Neural cell (in vitro differentiated cells): ENCODE measurements around the gene CDH12. TPM values are rescaled to one million over a fixed set of nuclear protein-coding genes. Genes with fewer than 3 reads are reported as not detected.
A peak's percentile ranks its signal among the peaks of the same experiment; 100 is the strongest.

ENCODE experiments used
- H2AFZ ChIP-seq: fragments of 200-600, 300-800 bp; sonication (generic), shearing (Covaris generic); 2 replicates; pipeline ENCODE4 v1.6.0; 2014; ENCODE audit warnings: low read depth, mild to moderate bottlenecking, antibody characterized with exemption, low read length, moderate library complexity
- H3F3A ChIP-seq: fragments of 200-600 bp; shearing (Covaris generic); 2 replicates; pipeline ENCODE4 v1.6.1; 2016; ENCODE audit warnings: mild to moderate bottlenecking, moderate library complexity, mixed read lengths, antibody characterized with exemption, low read length; ENCODE audit not compliant: insufficient read depth, poor library complexity, severe bottlenecking
- H3K27ac ChIP-seq: fragments of 200-600, 300-800 bp; sonication (generic), shearing (Covaris generic); 2 replicates; pipeline ENCODE4 v1.5.1; 2014; ENCODE audit warnings: mild to moderate bottlenecking, low read length, moderate library complexity
- H3K27me3 ChIP-seq: fragments of 300-800, 200-600 bp; sonication (generic), shearing (Covaris generic); 2 replicates; pipeline ENCODE4 v1.6.0; 2014; ENCODE audit warnings: mild to moderate bottlenecking, low read depth, low read length, moderate library complexity; ENCODE audit not compliant: insufficient read depth
- H3K36me3 ChIP-seq: fragments of 300-800, 200-600 bp; sonication (generic), shearing (Covaris generic); 2 replicates; pipeline ENCODE4 v1.5.1; 2014; ENCODE audit warnings: mild to moderate bottlenecking, antibody characterized with exemption, low read length, moderate library complexity; ENCODE audit not compliant: insufficient read depth
- H3K4me2 ChIP-seq: fragments of 300-800, 200-600 bp; sonication (generic), shearing (Covaris generic); 2 replicates; pipeline ENCODE4 v1.6.0; 2014; ENCODE audit warnings: mild to moderate bottlenecking, low read length
- H3K4me3 ChIP-seq: fragments of 300-800, 200-600 bp; sonication (generic), shearing (Covaris generic); 2 replicates; pipeline ENCODE4 v1.5.1; 2014; ENCODE audit warnings: mild to moderate bottlenecking, low read length, moderate library complexity
- H3K79me2 ChIP-seq: fragments of 200-600 bp; shearing (Covaris generic); replicated peaks from 2 replicates; pipeline ENCODE4 v1.6.0; 2014; ENCODE audit warnings: mild to moderate bottlenecking, low read length, moderate library complexity; ENCODE audit not compliant: insufficient read depth
- H3K9ac ChIP-seq: fragments of 300-800, 200-600 bp; sonication (generic), shearing (Covaris generic); 2 replicates; pipeline ENCODE4 v1.6.1; 2016; ENCODE audit warnings: mild to moderate bottlenecking, low read length, mixed read lengths
- H3K9me2 ChIP-seq: fragments of 200-600 bp; shearing (Covaris generic); 2 replicates; pipeline ENCODE4 v1.6.1; 2016; ENCODE audit warnings: mild to moderate bottlenecking, low read length, mixed read lengths; ENCODE audit not compliant: insufficient read depth
- H3K9me3 ChIP-seq: fragments of 200-600, 300-800 bp; sonication (generic), shearing (Covaris generic); 2 replicates; pipeline ENCODE4 v1.6.1; 2016; ENCODE audit warnings: mild to moderate bottlenecking, mixed run types, low read length, moderate library complexity, mixed read lengths
- H4K20me1 ChIP-seq: fragments of 200-600 bp; shearing (Covaris generic); 2 replicates; pipeline ENCODE4 v1.6.1; 2016; ENCODE audit warnings: mild to moderate bottlenecking, mixed run types; ENCODE audit not compliant: insufficient read depth
- EP300 ChIP-seq: fragments of 450-650 bp; conservative IDR thresholded peaks from 2 replicates; pipeline ENCODE4 v1.6.1; 2014; ENCODE audit warnings: antibody characterized with exemption, mild to moderate bottlenecking, moderate library complexity; ENCODE audit not compliant: poor library complexity, severe bottlenecking
- EZH2 ChIP-seq: fragments of 200-600, 300-800 bp; shearing (Covaris generic), sonication (generic); IDR thresholded peaks from 2 replicates; pipeline ENCODE4 v1.6.1; 2014; ENCODE audit warnings: antibody characterized with exemption, low read length, borderline replicate concordance, mild to moderate bottlenecking; ENCODE audit not compliant: insufficient read depth, poor library complexity, severe bottlenecking
- MXI1 ChIP-seq: fragments of 450-650 bp; conservative IDR thresholded peaks from 2 replicates; pipeline ENCODE4 v1.6.1; 2014; ENCODE audit warnings: antibody characterized with exemption, mild to moderate bottlenecking; ENCODE audit not compliant: poor library complexity, severe bottlenecking
- POLR2AphosphoS5 ChIP-seq: IDR thresholded peaks from 2 replicates; pipeline ENCODE4 v1.6.1; 2012
- RAD21 ChIP-seq: fragments of 450-650 bp; conservative IDR thresholded peaks from 2 replicates; pipeline ENCODE4 v1.6.1; 2014; ENCODE audit warnings: antibody characterized with exemption, mild to moderate bottlenecking, moderate library complexity
- SMC3 ChIP-seq: fragments of 450-650 bp; conservative IDR thresholded peaks from 2 replicates; pipeline ENCODE4 v1.6.1; 2014; ENCODE audit warnings: antibody characterized with exemption, mild to moderate bottlenecking, moderate library complexity; ENCODE audit not compliant: poor library complexity
- TAF1 ChIP-seq: IDR thresholded peaks from 2 replicates; pipeline ENCODE4 v1.6.1; 2012; ENCODE audit warnings: low read depth
- polyA plus RNA-seq: library from polyadenylated mRNA; depleted of rRNA; stranded (reverse); fragments of >200 nt; gene quantifications from 2 replicates; pipeline ENCODE4 v1.2.3, GENCODE V29; 2014
- TF ChIP-seq, protein P1 (sequence below): fragments of 450-650 bp; IDR thresholded peaks from 2 replicates; pipeline ENCODE4 v1.5.1; 2014; ENCODE audit warnings: antibody characterized with exemption, mild to moderate bottlenecking, moderate library complexity; ENCODE audit not compliant: poor library complexity, severe bottlenecking
- TF ChIP-seq, protein P2 (sequence below): IDR thresholded peaks from 2 replicates; pipeline ENCODE4 v1.6.1; 2012; ENCODE audit warnings: borderline replicate concordance

CDH12 gene
- polyA plus RNA-seq, 1 donor from 2014 or later = 2.1 TPM

DNA sequence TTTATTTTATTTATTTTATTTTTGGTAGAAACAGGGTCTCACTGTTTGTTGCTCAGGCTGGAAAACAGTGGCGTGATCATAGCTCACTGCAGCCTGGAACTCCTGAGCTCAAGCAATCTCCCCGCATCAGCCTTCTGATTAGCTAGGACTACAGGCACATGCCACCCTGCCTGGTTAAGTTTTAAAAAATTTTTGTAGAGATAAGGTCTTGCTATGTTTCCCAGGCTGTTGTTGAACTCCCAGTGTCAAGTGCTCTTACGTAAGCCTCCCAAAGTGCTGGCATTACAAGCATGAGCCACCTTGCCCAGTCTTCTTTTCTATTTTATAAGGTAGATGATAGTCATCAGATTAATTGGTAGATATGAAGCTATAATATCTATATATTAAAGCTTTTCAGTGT, 382.7 kb downstream of the CDH12 start:
- no peak overlapping the region for H2AFZ ChIP-seq
- no peaks in the 10 kb centered on the region for H3F3A ChIP-seq
- no peaks in the 10 kb centered on the region for H4K20me1 ChIP-seq
- no peaks in the 10 kb centered on the region for H3K9me3 ChIP-seq
- no peaks in the 10 kb centered on the region for H3K27me3 ChIP-seq
- H3K79me2 ChIP-seq = no peaks in the 10 kb centered on the region
- TF ChIP-seq, protein P1, sequence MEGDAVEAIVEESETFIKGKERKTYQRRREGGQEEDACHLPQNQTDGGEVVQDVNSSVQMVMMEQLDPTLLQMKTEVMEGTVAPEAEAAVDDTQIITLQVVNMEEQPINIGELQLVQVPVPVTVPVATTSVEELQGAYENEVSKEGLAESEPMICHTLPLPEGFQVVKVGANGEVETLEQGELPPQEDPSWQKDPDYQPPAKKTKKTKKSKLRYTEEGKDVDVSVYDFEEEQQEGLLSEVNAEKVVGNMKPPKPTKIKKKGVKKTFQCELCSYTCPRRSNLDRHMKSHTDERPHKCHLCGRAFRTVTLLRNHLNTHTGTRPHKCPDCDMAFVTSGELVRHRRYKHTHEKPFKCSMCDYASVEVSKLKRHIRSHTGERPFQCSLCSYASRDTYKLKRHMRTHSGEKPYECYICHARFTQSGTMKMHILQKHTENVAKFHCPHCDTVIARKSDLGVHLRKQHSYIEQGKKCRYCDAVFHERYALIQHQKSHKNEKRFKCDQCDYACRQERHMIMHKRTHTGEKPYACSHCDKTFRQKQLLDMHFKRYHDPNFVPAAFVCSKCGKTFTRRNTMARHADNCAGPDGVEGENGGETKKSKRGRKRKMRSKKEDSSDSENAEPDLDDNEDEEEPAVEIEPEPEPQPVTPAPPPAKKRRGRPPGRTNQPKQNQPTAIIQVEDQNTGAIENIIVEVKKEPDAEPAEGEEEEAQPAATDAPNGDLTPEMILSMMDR = no peak
- no peak for TF ChIP-seq MXI1
- TF ChIP-seq, protein P2, sequence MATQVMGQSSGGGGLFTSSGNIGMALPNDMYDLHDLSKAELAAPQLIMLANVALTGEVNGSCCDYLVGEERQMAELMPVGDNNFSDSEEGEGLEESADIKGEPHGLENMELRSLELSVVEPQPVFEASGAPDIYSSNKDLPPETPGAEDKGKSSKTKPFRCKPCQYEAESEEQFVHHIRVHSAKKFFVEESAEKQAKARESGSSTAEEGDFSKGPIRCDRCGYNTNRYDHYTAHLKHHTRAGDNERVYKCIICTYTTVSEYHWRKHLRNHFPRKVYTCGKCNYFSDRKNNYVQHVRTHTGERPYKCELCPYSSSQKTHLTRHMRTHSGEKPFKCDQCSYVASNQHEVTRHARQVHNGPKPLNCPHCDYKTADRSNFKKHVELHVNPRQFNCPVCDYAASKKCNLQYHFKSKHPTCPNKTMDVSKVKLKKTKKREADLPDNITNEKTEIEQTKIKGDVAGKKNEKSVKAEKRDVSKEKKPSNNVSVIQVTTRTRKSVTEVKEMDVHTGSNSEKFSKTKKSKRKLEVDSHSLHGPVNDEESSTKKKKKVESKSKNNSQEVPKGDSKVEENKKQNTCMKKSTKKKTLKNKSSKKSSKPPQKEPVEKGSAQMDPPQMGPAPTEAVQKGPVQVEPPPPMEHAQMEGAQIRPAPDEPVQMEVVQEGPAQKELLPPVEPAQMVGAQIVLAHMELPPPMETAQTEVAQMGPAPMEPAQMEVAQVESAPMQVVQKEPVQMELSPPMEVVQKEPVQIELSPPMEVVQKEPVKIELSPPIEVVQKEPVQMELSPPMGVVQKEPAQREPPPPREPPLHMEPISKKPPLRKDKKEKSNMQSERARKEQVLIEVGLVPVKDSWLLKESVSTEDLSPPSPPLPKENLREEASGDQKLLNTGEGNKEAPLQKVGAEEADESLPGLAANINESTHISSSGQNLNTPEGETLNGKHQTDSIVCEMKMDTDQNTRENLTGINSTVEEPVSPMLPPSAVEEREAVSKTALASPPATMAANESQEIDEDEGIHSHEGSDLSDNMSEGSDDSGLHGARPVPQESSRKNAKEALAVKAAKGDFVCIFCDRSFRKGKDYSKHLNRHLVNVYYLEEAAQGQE = no peak
- TF ChIP-seq SMC3 = no peak
- TF ChIP-seq POLR2AphosphoS5 = no peak
- TF ChIP-seq RAD21 = no peak
- TF ChIP-seq TAF1 = no peak
- TF ChIP-seq EZH2 = no peak
- no peak for TF ChIP-seq EP300
- H3K4me2 ChIP-seq = no peak overlapping the region
- H3K9ac ChIP-seq = no peak overlapping the region
- H3K36me3 ChIP-seq = no peaks in the 10 kb centered on the region
- no peaks in the 10 kb centered on the region for H3K9me2 ChIP-seq
- H3K4me3 ChIP-seq = no peak overlapping the region
- no peak overlapping the region for H3K27ac ChIP-seq

DNA sequence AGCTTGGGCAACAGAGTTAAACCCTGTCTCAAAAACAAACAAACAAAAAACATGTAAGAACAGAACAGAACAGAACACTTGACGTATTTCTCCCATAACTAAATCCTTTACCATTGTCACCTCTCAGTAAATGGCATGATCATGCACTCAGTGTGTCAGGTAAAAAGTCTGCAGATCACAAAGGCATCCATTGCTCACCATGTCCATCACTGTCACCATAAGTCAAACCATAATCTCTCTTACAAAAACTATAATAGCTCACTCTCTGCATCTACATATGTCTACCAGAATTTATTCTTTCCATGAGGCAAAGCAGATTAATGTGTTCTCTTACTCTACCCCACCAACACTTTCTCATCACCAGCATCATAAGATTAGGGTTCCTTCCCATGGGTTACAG, 387.5 kb downstream of the CDH12 start:
- TF ChIP-seq EP300 (peak; percentile 94), POLR2AphosphoS5 (peak; percentile 45), EZH2 (no peak), MXI1 (no peak), TAF1 (no peak), RAD21 (no peak), SMC3 (no peak)
- TF ChIP-seq, protein P1 = no peak
- TF ChIP-seq, protein P2 = no peak
- Histone ChIP-seq H3K27ac (no peak overlapping the region), H3K36me3 (no peaks in the 10 kb centered on the region), H3K9me2 (no peaks in the 10 kb centered on the region), H3K9me3 (no peaks in the 10 kb centered on the region), H3K27me3 (no peaks in the 10 kb centered on the region), H4K20me1 (no peaks in the 10 kb centered on the region), H3K79me2 (no peaks in the 10 kb centered on the region), H3K4me2 (no peak overlapping the region), H3K9ac (no peak overlapping the region), H3F3A (no peaks in the 10 kb centered on the region), H2AFZ (no peak overlapping the region), H3K4me3 (no peak overlapping the region)
